Colonic mucosa (tissue), 4 donors: Measurements from ENCODE around the gene CEP85. TPM values are rescaled to one million over a fixed set of nuclear protein-coding genes. Genes with fewer than 3 reads are reported as not detected.

Experiments
- DNase-seq: peaks from one replicate; pipeline ENCODE4 v3.0.0-alpha.2; 2020
- H3K27ac ChIP-seq: fragments of 200-600 bp; one replicate; pipeline ENCODE4 v1.8.0; 2021
- H3K27me3 ChIP-seq: fragments of 200-600 bp; one replicate; pipeline ENCODE4 v1.8.0; 2021
- H3K36me3 ChIP-seq: fragments of 200-600 bp; one replicate; pipeline ENCODE4 v1.8.0; 2021
- H3K4me1 ChIP-seq: fragments of 200-600 bp; one replicate; pipeline ENCODE4 v1.8.0; 2021; ENCODE audit warnings: mild to moderate bottlenecking
- H3K4me3 ChIP-seq: fragments of 200-600 bp; one replicate; pipeline ENCODE4 v1.8.0; 2021
- H3K9ac ChIP-seq, 2 donors: one replicate each; pipeline ENCODE4 v1.7.0; 2013; ENCODE audit warnings: control low read depth in 2 of 2, low read depth in 2 of 2, low read length in 2 of 2
- H3K9me3 ChIP-seq: fragments of 200-600 bp; one replicate; pipeline ENCODE4 v1.8.0; 2021
- CTCF ChIP-seq: fragments of 200-600 bp; IDR thresholded peaks from one replicate; pipeline ENCODE4 v1.8.0; 2022; ENCODE audit warnings: antibody characterized with exemption, mild to moderate bottlenecking
- intact Hi-C: fragments of 100-400 bp; cut with DNase I; formaldehyde crosslinking; loops from one replicate; pipeline ENCODE4 v1.14.1; 2022
- total RNA-seq, 2 donors: library from RNA; stranded (reverse); fragmentation: NEBNext Ultra II Directional in 1 of 2; extraction: Animal tissue kit (Norgen Biotek cat#: 25700) in 1 of 2; gene quantifications; one replicate each; pipeline ENCODE4 v1.2.1, GENCODE V29; 2021
- donor health status: healthy.
- donor health status: DM: no; HTN: no; CAD: no.
- donor health status: DM: no; HTN: no; CAD: no.

Gene CEP85
- total RNA-seq, 2 donors from 2014 or later = 10.7 to 18.8 TPM

GRCh38 chr1:26259578-26259977, 25.6 kb downstream of the CEP85 start:
- Histone ChIP-seq H3K27ac (no peak overlapping the region), H3K4me3 (no peak overlapping the region), H3K36me3 (peaks cover 5% of the 10 kb centered on the region), H3K9ac (no peak overlapping the region), H3K4me1 (no peaks in the 10 kb centered on the region), H3K9me3 (no peaks in the 10 kb centered on the region), H3K27me3 (no peaks in the 10 kb centered on the region)
- intact Hi-C loops = no loop called here
- DNase-seq = no peak
- no peak for TF ChIP-seq CTCF

- Histone ChIP-seq H3K9me3 (no peaks in the 10 kb centered on the region), H3K4me1 (no peaks in the 10 kb centered on the region), H3K4me3 (no peak overlapping the region), H3K9ac (no peak overlapping the region), H3K27ac (no peak overlapping the region), H3K36me3 (no peaks in the 10 kb centered on the region), H3K27me3 (no peaks in the 10 kb centered on the region)
- intact Hi-C loops = no loop called here
- DNase-seq = no peak
- no peak for TF ChIP-seq CTCF
Observed at GRCh38 chr1:26263212-26263611, 29.2 kb downstream of the CEP85 start.

GRCh38 chr1:26265405-26265804, 31.4 kb downstream of the CEP85 start:
- no peak for TF ChIP-seq CTCF
- intact Hi-C loops = no loop called here
- Histone ChIP-seq H3K27ac (no peak overlapping the region), H3K9ac (no peak overlapping the region), H3K4me3 (no peak overlapping the region), H3K9me3 (no peaks in the 10 kb centered on the region), H3K4me1 (no peaks in the 10 kb centered on the region), H3K36me3 (no peaks in the 10 kb centered on the region), H3K27me3 (no peaks in the 10 kb centered on the region)
- no peak for DNase-seq

- DNase-seq = no peak
- intact Hi-C loops = no loop called here
- Histone ChIP-seq H3K4me3 (no peak overlapping the region), H3K27me3 (no peaks in the 10 kb centered on the region), H3K4me1 (no peaks in the 10 kb centered on the region), H3K27ac (no peak overlapping the region), H3K9me3 (no peaks in the 10 kb centered on the region), H3K36me3 (no peaks in the 10 kb centered on the region), H3K9ac (no peak overlapping the region)
- TF ChIP-seq CTCF = no peak
Observed at GRCh38 chr1:26268290-26269197, 34.5 kb downstream of the CEP85 start.

- H3K9ac ChIP-seq = no peak overlapping the region
- intact Hi-C loops = no loop called here
- no peak overlapping the region for H3K27ac ChIP-seq
- no peaks in the 10 kb centered on the region for H3K4me1 ChIP-seq
- no peaks in the 10 kb centered on the region for H3K27me3 ChIP-seq
- no peak overlapping the region for H3K4me3 ChIP-seq
- no peaks in the 10 kb centered on the region for H3K9me3 ChIP-seq
- DNase-seq = no peak
- TF ChIP-seq CTCF = no peak
- H3K36me3 ChIP-seq = no peaks in the 10 kb centered on the region
Observed at GRCh38 chr1:26269198-26269550, 35.2 kb downstream of the CEP85 start.
